Ishikawa (cell line): ENCODE data around the gene AP1S1.
A peak's percentile ranks its signal among the peaks of the same experiment; 100 is the strongest.

Source experiments
- CEBPB ChIP-seq: IDR thresholded peaks from 2 replicates; pipeline ENCODE4 v1.6.1; 2012
- CREB1 ChIP-seq: IDR thresholded peaks from 2 replicates; pipeline ENCODE4 v1.6.1; 2012; ENCODE audit warnings: low read depth
- EGR1 ChIP-seq: IDR thresholded peaks from 2 replicates; pipeline ENCODE4 v1.6.1; 2012
- EP300 ChIP-seq: IDR thresholded peaks from 2 replicates; pipeline ENCODE4 v1.6.1; 2012; ENCODE audit warnings: borderline replicate concordance
- FOXM1 ChIP-seq: IDR thresholded peaks from 2 replicates; pipeline ENCODE4 v1.6.1; 2012; ENCODE audit warnings: low read depth, borderline replicate concordance
- NFIC ChIP-seq: IDR thresholded peaks from 2 replicates; pipeline ENCODE4 v1.6.1; 2012
- RAD21 ChIP-seq: IDR thresholded peaks from 2 replicates; pipeline ENCODE4 v1.6.1; 2012; ENCODE audit warnings: low read depth
- TAF1 ChIP-seq: IDR thresholded peaks from 2 replicates; pipeline ENCODE4 v1.6.1; 2012; ENCODE audit warnings: low read depth, mild to moderate bottlenecking
- TCF12 ChIP-seq: IDR thresholded peaks from 2 replicates; pipeline ENCODE4 v1.6.1; 2012; ENCODE audit warnings: low read depth
- TEAD4 ChIP-seq: IDR thresholded peaks from 2 replicates; pipeline ENCODE4 v1.6.1; 2012
- YY1 ChIP-seq: IDR thresholded peaks from 2 replicates; pipeline ENCODE4 v1.6.1; 2012; ENCODE audit warnings: low read depth
- ZBTB7A ChIP-seq: IDR thresholded peaks from 2 replicates; pipeline ENCODE4 v1.6.1; 2012; ENCODE audit warnings: low read depth
- TF ChIP-seq, protein P1 (sequence below): IDR thresholded peaks from 2 replicates; pipeline ENCODE4 v1.6.1; 2012
- TF ChIP-seq, protein P2 (sequence below): IDR thresholded peaks from 2 replicates; pipeline ENCODE4 v1.6.1; 2012
- TF ChIP-seq, protein P3 (sequence below): IDR thresholded peaks from 2 replicates; pipeline ENCODE4 v1.6.1; 2012; ENCODE audit warnings: low read depth, mild to moderate bottlenecking

AP1S1 gene

DNA sequence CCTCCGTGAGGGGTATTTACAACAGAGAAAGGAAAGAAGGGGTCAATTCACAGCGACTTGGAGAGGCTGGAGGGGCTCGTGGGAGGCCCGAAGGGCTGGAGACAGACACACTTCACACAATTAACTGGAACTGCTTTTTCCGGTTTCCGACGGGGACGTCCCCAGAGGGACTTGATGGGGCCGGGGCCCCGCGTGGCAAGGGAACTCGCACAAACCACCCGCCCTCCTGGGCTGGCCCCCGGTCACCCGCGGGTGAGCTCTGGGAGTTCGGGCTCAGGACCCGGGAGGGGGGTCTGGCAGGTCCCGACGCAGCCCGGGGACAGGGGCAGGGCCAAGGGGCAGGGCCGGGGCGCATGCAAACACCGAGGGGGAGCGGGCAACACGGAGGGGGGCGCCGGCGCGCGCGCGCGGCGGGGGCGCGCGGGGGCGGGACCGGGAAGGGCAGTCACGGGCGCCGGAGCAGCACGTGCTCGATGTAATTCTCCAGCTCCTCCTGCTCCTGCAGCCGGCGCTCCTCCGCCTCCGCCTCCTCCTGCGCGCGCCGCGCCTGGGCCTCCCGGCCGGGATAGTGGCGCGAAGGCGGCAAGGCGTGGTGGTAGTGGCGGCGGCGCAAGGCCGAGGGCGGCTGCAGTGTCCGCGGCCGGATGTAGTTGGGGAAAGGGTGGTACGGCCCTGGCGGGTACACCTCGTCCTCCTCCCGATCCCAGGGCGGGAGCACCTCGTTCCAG, 8.4 kb downstream of the AP1S1 start:
- TF ChIP-seq, protein P1, sequence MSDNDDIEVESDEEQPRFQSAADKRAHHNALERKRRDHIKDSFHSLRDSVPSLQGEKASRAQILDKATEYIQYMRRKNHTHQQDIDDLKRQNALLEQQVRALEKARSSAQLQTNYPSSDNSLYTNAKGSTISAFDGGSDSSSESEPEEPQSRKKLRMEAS, result peak; percentile 98
- TF ChIP-seq, protein P2, sequence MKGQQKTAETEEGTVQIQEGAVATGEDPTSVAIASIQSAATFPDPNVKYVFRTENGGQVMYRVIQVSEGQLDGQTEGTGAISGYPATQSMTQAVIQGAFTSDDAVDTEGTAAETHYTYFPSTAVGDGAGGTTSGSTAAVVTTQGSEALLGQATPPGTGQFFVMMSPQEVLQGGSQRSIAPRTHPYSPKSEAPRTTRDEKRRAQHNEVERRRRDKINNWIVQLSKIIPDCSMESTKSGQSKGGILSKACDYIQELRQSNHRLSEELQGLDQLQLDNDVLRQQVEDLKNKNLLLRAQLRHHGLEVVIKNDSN, result peak; percentile 72
- TF ChIP-seq EGR1, result peak; percentile 68
- no peak for TF ChIP-seq CREB1

DNA sequence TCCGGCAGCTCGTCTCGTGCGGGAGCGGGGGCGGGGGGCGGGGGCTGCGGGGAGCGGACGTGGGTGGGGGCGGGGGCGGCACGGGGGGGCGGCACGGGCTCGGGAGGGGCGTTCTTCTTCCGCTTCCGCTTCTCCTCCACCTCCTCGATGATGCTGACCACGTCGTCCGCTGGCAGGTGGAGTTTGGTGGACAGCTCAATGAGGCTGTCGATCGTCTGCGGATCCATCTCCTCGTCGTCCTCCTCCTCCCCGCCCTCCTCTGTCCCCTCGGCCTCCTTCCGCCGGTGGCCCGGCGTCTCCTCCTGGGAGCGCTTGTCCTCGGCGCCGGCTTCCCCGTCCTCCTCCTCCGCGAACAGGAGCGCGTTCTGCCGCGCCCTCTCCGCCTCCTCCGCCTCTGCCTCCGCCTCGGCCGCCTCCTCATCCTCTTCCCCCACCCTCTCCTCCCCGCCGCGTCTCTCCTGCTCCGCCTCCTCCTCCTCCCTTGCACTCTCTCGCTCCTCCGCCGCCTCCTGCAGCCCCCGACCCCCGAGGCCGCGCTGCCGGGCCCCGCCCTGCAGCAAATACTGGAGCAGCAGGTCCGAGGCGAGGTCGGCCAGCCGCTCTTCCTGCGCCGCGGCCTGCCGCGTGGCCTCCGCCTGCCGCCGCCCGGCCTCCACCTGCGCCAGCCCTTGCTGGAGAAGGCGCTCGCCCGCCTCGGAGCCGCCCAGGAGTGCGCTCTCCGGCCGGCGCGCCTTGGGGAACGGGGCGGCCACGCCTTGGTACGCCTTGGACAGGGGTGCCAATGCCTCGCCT, 9.2 kb downstream of the AP1S1 start:
- TF ChIP-seq FOXM1, result no peak
- no peak for TF ChIP-seq ZBTB7A
- TF ChIP-seq, protein P3, sequence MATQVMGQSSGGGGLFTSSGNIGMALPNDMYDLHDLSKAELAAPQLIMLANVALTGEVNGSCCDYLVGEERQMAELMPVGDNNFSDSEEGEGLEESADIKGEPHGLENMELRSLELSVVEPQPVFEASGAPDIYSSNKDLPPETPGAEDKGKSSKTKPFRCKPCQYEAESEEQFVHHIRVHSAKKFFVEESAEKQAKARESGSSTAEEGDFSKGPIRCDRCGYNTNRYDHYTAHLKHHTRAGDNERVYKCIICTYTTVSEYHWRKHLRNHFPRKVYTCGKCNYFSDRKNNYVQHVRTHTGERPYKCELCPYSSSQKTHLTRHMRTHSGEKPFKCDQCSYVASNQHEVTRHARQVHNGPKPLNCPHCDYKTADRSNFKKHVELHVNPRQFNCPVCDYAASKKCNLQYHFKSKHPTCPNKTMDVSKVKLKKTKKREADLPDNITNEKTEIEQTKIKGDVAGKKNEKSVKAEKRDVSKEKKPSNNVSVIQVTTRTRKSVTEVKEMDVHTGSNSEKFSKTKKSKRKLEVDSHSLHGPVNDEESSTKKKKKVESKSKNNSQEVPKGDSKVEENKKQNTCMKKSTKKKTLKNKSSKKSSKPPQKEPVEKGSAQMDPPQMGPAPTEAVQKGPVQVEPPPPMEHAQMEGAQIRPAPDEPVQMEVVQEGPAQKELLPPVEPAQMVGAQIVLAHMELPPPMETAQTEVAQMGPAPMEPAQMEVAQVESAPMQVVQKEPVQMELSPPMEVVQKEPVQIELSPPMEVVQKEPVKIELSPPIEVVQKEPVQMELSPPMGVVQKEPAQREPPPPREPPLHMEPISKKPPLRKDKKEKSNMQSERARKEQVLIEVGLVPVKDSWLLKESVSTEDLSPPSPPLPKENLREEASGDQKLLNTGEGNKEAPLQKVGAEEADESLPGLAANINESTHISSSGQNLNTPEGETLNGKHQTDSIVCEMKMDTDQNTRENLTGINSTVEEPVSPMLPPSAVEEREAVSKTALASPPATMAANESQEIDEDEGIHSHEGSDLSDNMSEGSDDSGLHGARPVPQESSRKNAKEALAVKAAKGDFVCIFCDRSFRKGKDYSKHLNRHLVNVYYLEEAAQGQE, result no peak
- TF ChIP-seq NFIC, result no peak
- TF ChIP-seq RAD21, result no peak
- no peak for TF ChIP-seq CEBPB
- peak; percentile 42; the same call in 1 of the 2 replicates for TF ChIP-seq EGR1
- no peak for TF ChIP-seq TAF1
- TF ChIP-seq, protein P1, result 0 out of 2 replicates have a peak, but pooled peaks have one; percentile 17

DNA sequence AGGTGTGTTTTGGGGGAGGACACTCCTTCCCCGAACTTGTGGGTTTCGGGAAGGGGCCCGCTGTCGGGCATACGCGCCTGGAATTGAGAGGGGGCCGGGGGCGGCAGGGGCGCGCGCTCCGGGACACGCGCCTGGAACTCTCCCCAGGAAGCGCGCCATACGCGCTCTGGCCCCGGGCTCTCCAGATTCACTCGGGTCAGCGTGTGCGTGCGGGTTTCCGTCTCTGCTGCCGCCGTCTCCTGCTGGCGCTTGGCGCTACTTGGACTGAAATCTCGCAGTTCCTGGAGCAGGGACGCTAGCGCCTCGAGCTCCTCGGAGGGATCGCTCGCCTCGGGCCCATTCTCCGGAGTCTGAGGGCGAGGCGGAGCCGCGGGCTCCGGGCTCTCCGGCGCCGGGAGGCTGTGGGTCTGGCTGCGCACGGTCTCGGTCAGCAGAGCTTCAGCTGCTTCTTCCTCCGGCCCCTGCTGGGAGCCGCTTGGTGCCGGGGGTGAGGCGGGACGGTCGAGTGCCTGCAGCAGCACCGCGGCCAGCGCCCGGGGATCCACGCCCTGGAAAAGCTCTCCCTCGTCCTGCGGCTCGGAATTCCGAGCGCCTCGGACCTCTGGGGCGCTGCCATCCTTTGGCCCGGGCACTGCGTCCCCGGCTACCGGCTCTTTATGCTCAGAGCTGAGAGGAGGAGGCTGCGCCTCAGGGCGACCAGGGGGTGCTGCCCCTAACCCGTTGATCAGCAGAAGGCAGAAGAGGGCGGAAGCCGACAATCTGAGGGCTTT, 10.0 kb downstream of the AP1S1 start:
- peak; percentile 38; the same call in 1 of the 2 replicates for TF ChIP-seq TEAD4
- TF ChIP-seq, protein P3, result peak; percentile 94
- TF ChIP-seq, protein P1, result peak; percentile 67
- no peak for TF ChIP-seq YY1
- no peak for TF ChIP-seq EGR1
- TF ChIP-seq RAD21, result no peak
- TF ChIP-seq NFIC, result no peak

DNA sequence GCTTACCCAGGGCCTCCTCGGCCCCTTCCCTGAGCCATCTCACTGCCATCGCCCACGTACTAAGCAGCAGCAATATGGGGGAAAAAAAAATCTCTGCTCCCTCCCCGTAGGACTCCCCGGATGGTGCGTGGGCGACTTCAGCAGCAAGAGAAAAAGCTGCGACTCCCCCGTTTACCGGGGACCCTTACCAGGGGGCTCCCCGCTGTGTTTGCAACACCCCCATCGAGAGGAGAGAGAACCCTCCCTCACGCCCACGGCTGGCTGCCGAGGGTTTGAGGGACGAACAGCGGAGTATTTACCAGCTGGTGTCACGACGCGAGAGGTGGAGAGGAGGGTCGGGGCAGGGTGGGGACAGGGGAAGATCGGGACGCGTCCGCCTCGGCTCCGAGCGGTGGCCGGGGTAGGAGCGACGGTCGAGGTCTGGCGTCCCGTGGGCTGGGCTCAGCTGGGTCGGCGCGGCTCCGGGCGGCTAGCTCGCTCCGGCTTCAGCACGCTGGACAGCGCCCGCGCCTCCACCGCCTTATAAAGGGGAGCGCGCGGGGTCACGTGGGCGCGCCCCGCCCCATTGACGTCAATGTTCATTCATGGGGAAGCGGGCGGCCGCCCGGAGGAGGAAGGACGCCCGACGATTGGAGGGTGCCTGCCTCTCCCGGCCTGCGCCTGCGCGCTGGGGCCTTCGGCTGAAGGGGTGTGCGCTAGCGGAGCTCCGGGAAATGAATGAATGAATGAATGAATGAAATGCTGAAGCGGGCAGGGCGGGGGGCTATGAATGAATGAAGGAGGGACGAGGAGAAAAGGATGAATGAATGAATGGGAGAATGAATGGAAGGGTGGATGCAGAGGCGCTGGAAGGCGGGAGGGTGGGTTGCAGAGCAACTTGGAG, 11.0 kb downstream of the AP1S1 start, which contains the start of gene VGF:
VGF (minus strand) TSS at position 495 of the 883 bp plus-strand sequence. CDS start 726 bp downstream, outside the sequence.
- TF ChIP-seq RAD21 (no peak), EGR1 (no peak), CEBPB (no peak), ZBTB7A (no peak), FOXM1 (no peak), YY1 (no peak), TCF12 (no peak), EP300 (no peak), NFIC (no peak), CREB1 (peak; percentile 51), TEAD4 (0 out of 2 replicates have a peak, but pooled peaks have one; percentile 17)
- TF ChIP-seq, protein P3, result peak; percentile 100
- TF ChIP-seq, protein P2, result peak; percentile 99
- TF ChIP-seq, protein P1, result peak; percentile 77
